ENCODE data around the gene AFAP1L2.

DNA sequence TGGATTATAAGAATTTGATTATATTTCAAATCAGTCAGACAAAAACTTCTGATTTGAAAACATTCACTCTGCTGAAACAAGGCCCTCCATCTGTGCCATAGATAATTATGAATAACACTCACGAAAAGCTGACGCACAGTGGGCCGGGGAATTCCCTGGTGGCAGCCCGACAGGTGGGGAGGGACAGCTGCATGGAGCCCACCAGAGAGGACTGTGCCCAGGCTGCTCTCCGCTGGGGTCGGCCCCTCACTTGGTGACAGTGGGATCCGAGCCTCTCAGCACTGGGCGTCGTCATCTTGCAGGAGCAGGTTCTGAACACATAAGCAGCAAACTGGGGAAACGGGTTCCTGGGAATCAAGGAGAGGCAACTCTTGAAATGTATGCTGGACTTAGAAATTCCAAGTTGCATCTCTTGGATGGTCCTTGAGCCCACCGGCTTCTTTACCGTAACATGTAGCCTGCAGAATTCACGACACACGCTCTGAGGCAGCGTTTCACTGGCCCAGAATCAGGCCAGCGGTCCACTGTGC, 41.4 kb downstream of the AFAP1L2 start:
- TF ChIP-seq, protein P1, sequence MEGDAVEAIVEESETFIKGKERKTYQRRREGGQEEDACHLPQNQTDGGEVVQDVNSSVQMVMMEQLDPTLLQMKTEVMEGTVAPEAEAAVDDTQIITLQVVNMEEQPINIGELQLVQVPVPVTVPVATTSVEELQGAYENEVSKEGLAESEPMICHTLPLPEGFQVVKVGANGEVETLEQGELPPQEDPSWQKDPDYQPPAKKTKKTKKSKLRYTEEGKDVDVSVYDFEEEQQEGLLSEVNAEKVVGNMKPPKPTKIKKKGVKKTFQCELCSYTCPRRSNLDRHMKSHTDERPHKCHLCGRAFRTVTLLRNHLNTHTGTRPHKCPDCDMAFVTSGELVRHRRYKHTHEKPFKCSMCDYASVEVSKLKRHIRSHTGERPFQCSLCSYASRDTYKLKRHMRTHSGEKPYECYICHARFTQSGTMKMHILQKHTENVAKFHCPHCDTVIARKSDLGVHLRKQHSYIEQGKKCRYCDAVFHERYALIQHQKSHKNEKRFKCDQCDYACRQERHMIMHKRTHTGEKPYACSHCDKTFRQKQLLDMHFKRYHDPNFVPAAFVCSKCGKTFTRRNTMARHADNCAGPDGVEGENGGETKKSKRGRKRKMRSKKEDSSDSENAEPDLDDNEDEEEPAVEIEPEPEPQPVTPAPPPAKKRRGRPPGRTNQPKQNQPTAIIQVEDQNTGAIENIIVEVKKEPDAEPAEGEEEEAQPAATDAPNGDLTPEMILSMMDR (IDR thresholded peaks at IDR 0.05) = no peak
- no peak for TF ChIP-seq POLR2A (IDR thresholded peaks at IDR 0.05)
